Measurements from ENCODE around the gene PACRG. TPM values are rescaled to one million over a fixed set of nuclear protein-coding genes. Genes with fewer than 3 reads are reported as not detected.

PACRG gene
- polyA plus RNA-seq, 4 donors = 10.9 to 21.0 (median 15.7) TPM

DNA sequence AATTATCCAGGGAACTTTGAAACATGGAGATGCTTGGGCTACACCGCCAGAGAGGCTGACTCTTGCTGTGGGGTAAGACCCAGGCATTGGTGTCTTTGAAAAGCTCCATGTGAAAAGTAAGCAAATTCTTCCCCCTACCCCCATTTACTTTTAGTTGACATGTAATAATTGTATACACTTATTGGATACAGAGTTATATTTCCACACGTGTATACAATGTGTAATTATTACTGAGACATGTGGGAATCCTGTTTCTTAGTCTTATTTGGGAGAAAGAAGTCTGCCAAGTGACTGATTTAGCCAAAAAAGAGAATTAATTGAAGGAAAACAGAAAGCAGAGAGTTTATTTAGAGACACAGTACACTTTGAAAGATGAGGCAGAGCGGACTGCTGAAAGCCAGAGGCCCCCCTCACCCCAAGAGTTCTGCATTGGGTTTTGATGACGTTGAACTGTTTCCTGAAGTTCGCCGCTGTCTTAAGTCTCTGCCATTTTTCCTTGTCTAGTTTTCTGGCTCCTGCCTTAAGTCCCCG, 193.8 kb downstream of the PACRG start:
- no peak for DNase-seq (ENCODE audit: low read depth in 4 of 4, low spot score in 3 of 4)

DNA sequence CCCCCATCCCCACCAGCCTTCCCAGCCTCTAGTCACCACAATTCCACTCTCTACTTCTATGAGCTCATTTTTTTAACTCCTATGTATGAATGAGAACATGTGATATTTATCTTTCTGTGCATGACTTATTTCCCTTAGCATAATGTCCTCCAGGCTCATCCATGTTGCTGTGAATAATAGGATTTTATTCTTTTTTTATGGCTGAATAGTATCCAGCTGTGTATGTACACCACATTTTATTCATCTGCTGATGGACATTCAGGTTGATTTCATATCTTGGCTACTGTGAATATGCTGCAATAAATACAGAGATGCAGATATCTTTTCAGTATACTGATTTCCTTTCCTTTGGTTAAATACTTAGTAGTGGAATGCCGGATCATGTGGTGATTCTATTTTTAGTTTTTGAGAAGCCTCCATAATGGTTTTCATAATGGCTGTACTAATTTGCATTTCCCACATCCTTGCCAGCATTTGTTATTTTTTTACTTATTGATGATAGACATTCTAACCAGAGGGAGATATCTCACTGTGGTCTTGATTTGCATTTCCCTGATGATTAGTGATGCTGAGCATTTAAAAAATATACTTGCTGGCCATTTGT, 194.9 kb downstream of the PACRG start:
- DNase-seq (ENCODE audit: low read depth in 4 of 4, low spot score in 3 of 4) = no peak

DNA sequence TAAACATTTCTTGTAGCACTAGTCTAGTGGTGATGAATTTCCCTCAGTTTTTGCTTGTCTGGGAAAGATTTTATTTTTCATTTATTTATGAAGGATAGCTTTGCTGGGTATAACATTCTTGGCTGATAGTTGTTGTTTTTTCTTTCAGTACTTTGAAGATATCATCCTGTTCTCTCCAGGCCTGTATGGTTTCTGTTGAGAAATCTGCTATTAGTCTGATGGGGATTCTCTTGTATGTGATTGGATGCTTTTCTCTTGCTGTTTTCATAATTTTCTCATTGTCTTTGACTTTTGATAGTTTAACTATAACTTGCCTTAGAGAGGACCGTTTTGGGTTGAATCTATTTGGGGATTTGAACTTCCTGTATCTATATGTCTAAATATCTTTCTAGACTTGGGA, 207.1 kb downstream of the PACRG start:
- DNase-seq (ENCODE audit: low read depth in 4 of 4, low spot score in 3 of 4) = no peak

DNA sequence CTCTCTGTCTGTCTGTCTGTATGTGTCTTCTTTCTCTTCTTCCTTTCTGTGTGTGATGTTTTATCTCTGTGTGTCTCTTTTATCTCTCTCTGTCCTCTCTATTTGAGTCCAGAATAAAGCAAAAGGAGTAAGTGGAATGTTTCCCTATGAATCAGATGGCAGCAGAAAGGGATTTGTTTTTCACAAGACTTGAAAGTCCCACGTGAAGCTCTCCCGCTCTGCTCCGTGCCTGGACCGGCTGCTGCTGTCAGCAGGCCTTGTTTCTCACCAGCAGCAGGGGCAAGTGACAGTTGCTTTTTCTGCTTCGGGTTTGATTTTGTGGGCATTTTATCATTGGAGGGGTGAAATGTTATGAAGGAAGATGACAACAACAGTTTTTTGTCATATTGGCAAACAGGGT, 212.7 kb downstream of the PACRG start:
- no peak for DNase-seq (ENCODE audit: low read depth in 4 of 4, low spot score in 3 of 4)

DNA sequence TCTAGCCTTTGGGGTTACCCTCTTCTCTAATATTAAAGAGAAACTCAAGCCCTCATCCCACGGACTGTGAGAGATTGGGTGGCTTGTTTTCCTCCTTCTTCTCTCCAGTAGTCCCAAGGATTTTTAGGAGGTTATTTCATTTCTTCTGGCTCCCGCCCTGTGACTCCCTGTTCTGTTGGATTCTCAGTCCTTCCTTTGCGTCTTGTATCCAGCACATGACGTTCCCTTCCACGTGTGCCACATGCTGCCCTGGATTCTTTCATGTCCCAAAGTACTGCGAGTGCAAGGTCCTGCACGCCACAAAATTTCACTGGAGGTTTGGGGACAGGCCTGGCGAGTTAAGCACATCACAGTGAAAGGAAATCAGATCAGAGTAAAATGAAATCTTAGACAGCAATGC, 213.4 kb downstream of the PACRG start:
- DNase-seq (ENCODE audit: low read depth in 4 of 4, low spot score in 3 of 4) = no peak

DNA sequence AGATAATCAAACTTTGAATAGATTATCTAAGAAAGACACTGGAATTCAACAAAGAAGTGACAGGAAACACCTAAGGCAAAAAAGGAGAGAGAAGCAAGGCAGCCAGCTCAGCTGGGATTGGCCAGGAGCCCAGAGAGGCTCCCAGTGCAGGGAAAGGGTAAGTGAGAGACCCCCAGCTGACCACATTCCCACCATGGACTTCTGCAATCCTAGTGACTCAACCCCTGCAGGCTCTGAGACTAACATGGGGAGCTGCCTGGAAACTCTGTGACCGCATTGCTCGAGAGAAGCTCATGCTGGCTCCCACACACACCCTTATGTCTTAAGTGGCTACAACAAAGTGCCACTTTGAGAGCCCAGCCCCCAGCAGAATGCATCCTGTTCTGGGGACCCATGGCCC, 215.1 kb downstream of the PACRG start:
- DNase-seq (ENCODE audit: low read depth in 4 of 4, low spot score in 3 of 4) = no peak

DNA sequence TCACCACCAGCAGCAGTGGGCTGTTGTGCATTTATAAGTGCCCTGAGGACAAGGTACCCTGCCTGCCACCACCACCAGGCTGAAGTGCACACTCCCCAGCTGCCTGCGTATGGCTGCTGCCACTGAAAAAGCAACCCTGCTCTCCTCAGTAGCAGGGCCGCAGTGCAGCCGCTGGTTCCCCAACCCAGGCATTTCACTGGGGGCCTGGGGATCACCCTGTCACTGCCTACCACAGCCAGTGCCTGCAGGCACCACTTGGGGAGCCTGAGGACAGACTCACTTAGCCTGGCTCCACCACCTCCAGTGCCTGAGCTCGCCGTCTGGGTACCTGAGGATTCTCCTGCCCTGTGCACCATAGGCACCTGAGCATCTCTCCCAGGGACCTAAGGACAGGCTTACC, 215.6 kb downstream of the PACRG start:
- no peak for DNase-seq (ENCODE audit: low read depth in 4 of 4, low spot score in 3 of 4)

DNA sequence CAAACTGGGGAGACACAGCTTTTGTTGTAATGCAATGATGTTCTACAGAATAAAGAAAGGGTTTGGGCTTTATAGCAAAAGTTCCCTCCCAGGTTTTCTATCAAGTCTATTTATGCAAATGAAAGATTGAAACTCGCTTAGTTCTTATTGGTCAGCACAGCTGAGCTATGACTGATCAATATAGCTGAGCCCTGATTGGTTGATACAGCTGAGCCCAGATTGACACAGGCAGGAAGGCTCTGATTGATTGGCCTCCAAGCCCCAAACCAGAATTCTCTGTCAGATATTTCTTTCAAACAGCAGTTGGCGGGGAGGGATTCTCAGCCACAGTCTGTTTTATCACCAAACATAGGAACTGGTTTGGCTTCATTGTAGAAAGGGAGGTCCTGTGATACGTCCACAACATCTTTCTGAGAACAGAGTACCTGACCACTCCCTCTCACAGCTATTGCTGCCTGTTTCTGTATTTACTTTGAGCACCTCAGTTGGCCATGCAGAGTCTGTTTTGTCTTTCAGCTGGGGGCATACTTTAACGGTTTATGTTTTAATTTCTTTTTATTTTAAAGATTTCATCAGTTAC, 223.5 kb downstream of the PACRG start:
- no peak for DNase-seq (ENCODE audit: low read depth in 4 of 4, low spot score in 3 of 4)

DNA sequence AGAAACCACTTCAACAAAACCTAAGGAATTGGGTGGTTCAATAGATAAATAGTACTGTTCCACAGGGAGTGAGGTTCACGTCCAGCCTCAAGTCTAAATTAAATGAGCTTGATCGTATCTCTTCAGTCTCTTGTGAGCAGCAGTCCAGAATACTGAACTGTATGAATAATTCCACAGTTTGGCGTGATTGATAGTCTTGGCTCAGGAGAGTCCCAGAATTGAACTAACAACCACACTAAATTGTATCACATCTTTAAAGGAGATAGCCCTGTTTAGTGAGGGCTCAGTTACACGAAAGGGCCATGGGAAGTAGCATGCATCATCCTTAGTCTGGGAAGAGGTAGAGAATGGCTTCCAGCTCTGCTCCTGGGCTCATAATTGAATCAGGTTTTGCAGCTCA, 224.6 kb downstream of the PACRG start:
- DNase-seq (ENCODE audit: low read depth in 4 of 4, low spot score in 3 of 4) = no peak

DNA sequence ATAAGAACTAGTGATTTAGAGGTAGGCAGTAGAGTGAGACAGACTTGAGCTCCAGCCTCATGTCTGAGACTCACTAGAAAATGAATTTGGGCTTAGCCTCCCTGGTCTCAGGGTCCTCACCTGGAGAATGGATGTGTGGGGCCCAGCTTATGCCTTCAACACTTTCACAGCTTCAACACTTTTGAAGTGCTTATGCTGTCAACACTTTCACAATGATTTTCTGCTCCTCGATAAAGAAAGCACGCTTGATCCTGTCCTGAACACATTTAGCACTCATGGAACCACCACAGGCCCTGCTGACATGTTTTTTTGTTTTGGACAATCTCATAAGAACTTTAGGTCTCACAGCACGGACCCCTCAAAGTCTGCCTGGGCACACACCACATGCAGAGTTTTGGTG, 229.3 kb downstream of the PACRG start:
- no peak for DNase-seq (ENCODE audit: low read depth in 4 of 4, low spot score in 3 of 4)

DNA sequence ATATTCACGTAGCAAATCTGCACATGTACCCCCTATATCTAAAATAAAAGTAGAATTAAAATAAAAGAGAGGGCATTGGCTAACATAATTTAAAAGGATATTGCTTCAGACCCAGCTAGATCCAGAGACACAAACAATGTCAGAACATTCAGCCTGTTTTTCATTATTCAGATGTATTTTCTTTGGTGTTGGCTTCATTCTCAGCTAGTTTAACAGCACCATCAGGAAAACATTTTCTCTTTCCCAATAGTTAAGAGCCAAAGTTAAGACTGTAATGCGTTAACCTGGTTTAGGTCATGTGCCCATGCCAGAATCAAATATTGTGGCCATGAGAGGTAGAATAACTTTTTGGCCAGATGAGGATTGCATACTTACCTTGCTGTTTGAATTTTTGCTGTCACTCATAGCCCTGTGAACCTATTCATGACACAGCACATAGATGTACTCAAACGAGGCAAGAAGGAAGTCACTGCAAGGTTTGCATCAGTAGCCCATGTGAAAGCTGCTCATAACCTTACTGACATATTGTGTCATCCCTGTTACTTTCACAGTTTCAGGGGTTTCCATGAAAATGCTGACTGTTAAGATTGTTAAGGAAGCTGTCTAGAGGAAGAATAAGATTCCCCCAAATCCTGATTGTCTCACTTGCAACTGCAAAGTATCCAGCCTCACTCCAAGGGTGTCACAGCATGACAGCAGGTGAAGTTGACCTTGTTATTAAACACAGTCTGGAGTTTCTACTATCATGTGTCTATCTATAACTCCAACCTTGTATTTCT, 233.1 kb downstream of the PACRG start:
- DNase-seq (ENCODE audit: low read depth in 4 of 4, low spot score in 3 of 4) = no peak

DNA sequence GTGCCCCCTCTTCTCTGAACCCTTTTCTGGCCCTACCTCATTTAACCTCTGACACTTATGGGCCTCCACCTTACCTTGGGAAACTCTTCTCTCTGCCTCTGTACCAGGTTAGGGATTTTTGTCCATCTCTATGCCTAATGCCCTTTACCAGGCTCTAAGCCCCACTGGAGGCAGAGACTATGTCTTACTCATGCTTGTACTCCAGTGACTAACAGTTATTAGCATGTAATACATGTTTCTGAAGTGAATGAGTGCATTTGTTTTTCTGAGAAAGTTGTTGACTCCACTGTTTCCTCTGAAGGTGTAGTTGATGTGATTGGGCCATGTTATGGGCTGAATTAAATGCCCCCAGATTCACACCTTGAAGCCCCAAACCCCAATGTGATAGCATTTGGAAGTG, 234.3 kb downstream of the PACRG start:
- no peak for DNase-seq (ENCODE audit: low read depth in 4 of 4, low spot score in 3 of 4)

DNA sequence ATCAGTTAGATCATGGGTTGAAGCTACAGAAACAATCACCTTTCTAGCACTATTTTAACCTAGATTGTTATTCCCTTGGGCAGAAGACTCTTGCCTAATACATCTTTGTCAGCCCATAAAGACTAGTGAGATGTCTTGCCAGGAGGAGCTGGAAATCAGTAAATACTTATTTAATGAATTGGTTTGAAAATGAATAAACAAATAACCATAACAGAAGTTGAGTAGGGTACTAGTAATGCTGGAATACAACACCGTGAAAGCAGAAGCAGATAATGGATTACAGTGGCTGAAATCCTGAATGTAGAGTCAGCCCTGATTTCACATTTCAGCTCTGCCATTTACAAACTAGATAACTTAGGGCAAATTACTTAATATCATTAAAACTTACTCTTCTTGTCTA, 236.1 kb downstream of the PACRG start:
- DNase-seq (ENCODE audit: low read depth in 4 of 4, low spot score in 3 of 4) = no peak

DNA sequence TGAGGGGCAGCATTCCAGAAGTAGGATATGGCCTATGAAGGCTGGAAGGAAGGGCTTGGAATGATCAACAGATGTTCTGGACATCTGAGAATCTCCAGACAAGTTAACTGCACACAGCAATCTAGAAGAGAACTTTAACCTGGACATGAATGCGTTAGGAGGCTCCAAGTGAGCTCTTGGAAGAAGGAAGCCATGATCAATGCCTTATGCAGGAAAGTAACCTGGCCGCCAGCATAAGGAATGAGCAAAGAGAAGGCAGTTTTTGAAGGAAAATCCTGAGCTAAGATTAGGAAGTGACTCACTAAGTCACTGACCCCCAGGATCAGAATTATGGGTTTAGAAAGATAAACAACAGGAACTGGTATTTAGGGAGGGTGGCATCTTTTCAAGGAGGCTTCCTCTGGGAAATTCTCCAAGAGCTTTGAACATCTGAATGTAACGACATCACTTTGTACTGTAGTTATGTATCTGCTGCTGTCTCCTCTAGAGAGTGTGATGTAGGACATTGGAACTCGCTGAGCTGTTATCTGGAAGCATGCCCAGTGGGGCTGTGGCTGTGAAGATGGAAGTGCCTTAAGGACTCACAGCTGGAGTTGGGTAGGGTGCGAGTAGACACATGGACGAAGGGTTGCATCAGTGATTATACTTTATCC, 236.8 kb downstream of the PACRG start:
- DNase-seq (ENCODE audit: low read depth in 4 of 4, low spot score in 3 of 4) = no peak

DNA sequence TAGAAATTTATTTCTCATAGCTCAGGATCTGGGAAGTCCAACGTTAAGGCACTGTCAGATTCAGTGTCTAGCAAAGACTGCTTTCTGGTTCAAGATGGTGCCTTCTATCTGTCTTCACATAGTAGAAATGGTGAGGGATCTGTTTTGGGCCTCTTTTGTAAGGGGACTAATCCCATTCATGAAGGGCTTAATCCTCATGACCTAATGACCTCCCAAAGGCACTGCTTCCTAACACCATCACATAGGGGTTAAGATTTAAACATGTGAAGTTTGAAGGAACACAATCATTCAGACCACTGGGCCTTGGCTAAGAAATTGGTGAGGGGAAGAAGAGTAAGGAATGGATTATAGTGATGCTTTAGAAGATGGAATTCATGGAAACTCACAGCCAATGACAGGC, 237.6 kb downstream of the PACRG start:
- no peak for DNase-seq (ENCODE audit: low read depth in 4 of 4, low spot score in 3 of 4)

DNA sequence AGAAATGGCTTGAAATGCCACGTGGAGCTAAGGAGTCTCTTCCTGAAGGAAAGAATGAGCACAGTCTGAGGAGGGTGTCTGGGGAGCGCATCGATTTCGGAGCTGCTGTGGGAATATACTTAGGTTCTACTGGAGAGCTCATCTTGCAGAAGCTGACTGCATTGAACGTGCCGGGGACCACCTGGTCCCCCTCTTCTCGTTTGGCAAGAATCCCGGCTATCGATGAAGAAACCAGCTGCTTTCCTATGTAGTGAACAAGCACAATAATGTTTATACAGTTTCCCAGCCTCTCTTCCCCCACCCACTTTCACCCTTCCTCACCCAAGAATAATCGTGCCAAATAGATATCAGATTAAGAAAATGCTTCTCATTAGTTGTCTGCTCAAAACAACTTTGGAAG, 242.5 kb downstream of the PACRG start:
- no peak for DNase-seq (ENCODE audit: low read depth in 4 of 4, low spot score in 3 of 4)

DNA sequence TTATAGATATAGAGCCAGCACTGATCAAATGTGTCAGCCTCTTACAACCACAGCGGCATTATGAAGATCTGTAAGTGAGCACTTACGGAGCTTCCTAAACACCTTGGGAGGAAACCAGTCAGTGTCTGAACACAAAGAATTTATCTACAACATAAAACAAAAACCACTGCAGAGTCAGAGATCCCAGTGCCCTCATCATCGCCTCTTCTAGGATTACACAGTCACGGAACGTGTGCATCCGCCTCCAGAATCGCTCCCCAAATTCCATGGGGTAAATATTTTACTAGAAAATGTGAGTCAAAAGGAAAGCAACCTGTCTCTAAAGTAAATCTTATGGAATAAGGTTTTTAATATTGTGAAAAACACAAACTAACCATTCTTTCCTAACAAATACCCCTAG, 243.6 kb downstream of the PACRG start:
- no peak for DNase-seq (ENCODE audit: low read depth in 4 of 4, low spot score in 3 of 4)

DNA sequence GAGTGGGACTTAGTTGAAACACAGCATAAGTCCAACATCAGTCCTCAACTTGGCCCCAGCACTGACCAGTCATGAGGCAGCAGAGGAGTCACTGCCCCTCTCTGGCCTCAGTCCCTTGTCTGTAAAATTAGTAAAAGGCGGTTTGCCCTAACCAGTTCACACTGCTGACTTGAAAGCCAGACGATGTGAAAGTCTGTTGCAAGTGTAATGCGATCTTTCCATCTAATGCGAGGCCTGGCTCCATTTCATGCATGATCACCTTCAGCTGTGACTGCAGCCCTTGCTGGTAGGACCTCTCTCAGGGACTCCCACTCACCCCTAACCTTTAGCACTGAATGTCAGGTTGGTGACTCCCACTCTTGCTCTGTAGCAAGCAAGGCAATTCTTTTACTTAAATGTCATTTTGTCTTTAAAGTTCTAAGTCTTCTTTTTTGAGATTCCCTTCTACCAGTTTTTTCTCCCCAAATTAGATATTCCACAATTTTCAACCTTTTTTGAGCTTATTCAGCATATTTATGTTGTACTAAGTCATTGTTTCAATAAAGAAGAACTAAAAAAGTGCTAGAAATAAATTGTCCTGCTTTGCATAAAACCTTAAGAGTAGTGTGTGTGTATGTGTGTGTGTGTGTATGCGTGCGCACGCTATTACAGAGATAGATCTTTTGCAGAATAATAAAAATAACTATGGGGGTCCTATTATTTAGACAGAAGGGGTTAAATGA, 245.5 kb downstream of the PACRG start:
- DNase-seq (ENCODE audit: low read depth in 4 of 4, low spot score in 3 of 4) = peak; percentile 34 to 71 (median 58)

DNA sequence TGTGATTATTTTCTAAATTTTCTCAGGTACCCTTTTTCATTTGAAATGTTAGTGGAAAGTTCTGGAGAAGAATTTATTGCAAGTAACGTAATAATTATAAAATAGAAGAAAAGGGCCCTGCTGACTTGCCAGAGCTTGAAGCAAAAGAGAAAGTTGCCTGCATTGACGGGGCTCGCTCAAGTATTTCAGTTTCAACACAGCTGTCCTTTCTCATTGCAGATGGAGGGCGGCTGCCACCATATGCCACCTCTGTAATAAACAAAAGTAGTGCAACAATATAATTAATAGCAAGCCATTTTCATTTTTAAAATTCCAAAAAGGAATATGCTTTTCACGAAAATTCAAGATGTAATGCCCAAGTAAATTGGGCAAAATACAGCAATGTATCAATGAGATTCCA, 246.2 kb downstream of the PACRG start:
- no peak for DNase-seq (ENCODE audit: low read depth in 4 of 4, low spot score in 3 of 4)

DNA sequence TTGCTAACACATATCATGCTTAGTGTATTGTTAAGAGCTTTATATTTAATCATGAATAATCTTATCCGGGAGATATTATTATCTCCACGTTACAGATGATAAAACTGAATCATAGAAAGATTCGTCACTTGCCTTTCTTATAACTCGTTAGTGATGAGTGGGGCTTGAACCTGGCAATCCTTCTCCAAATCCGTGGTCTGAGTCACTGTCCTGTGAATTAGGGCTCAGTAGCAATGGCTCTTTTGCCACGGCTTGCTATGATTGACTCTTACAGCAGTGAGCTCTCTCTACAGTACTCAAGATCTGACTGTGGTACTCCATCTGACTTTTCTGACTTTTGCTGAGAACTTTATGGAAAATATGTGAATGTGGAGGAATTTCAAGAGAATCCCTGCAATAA, 246.9 kb downstream of the PACRG start:
- DNase-seq (ENCODE audit: low read depth in 4 of 4, low spot score in 3 of 4) = no peak

DNA sequence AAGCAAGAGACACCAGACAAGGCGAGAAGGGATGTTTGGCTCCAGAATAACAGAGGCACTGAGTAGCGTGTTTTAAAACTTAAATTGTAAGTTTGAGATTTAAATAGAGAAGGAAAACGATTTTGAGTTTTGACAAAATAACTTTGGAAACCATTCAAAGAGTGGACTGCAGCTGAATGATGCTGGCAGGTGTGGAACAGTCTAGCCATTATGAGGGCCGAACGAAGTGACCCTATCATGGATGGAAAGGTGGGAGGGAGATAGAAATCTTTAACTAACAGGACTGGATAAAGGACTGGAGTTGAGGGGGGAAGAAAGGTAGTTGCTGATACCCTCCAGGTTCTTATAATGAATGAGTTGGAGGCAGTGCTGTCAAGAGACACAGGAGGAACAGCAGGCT, 248.4 kb downstream of the PACRG start:
- no peak for DNase-seq (ENCODE audit: low read depth in 4 of 4, low spot score in 3 of 4)
